ENCODE results near the gene MPG.

The MPG gene

DNA sequence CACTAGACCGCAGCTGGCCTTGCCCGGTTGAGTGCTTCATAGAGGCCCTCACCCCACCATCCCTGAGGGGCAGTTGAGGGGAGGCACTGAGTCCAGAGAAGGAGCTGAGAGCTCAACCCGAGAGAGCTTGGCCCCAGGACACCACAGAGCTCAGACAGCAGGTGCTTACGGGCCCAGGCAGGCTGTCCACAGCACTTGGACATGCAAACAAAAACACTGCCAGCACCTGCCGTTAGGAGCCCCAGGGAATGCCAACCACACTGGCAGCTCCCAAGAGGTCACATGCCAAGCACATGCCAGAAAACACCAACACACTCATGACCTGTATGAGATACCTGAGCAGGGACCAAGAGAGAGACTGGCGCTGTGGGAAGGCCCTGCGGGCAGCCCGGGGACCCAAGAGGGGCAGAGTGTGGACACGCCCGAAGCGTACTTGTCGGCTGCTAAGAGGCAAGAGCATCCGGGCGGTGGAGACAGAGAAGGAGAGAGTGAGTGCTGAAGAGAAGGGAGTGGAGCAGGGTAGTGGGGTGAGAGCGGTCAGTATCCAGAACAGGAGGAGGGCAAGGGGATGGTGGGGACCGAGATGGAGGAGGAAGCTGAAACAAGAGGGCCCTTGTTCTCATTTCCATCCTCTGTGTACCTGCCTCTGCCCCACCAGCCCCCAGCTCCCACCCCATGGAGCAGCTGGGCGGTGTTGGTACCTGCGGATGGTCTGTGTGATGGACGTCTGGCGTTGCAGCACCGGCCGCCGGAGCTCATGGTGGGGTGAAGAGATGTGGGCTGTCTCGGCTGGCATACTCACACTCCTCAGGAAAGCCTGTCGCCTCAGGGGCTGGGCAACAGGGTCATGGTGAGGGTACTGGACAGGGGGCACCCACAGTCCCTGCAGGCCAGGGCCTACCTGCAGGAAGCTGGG lies 13.8 kb upstream of the MPG start:
- no peak for DNase-seq (ENCODE audit: low spot score)

DNA sequence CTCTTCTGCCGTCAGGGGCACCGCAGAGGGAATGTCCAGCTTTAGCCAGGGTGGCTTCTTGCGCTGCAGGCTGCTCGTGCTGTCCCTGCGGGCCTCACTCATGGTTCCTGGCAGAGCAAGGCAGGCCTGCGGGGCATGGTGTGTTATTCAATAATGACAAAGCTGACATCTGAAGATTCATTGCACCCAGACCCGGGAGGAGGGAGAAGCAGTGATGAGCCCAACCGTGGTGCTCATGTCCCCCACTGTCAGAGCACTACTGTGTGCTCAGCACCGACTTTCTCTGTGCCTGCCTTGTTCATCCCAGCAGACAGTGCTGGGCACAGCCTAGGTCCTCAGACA lies 13.1 kb upstream of the MPG start:
- TF ChIP-seq, protein P1, sequence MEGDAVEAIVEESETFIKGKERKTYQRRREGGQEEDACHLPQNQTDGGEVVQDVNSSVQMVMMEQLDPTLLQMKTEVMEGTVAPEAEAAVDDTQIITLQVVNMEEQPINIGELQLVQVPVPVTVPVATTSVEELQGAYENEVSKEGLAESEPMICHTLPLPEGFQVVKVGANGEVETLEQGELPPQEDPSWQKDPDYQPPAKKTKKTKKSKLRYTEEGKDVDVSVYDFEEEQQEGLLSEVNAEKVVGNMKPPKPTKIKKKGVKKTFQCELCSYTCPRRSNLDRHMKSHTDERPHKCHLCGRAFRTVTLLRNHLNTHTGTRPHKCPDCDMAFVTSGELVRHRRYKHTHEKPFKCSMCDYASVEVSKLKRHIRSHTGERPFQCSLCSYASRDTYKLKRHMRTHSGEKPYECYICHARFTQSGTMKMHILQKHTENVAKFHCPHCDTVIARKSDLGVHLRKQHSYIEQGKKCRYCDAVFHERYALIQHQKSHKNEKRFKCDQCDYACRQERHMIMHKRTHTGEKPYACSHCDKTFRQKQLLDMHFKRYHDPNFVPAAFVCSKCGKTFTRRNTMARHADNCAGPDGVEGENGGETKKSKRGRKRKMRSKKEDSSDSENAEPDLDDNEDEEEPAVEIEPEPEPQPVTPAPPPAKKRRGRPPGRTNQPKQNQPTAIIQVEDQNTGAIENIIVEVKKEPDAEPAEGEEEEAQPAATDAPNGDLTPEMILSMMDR (IDR thresholded peaks at IDR 0.05; ENCODE audit: extremely low read depth, missing control alignments), result no peak
- no peak for DNase-seq (ENCODE audit: low spot score)

More for the DNA sequence above, 13.8 kb upstream of the MPG start:
- TF ChIP-seq, protein P1 (IDR thresholded peaks at IDR 0.05; ENCODE audit: extremely low read depth, missing control alignments), result no peak

DNA sequence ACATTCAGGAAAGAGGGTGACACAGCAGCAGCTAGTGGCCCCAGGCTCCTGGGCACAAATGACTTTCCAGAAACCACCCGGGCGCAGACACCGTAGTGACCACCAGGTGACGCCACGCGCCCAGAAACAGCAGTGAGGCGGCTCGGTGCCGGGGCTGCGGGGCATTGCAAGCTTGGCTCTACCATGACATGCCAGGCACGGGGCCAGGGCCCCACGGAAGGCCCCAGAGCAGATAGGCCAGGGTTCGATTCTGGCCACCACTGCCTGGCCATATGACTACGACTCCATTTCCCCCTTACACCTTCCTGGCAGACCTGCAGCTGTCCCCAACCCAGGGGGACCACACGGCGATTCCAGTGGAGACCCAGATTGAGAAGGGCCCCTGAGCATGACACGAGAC lies 12.3 kb upstream of the MPG start:
- TF ChIP-seq, protein P1 (IDR thresholded peaks at IDR 0.05; ENCODE audit: extremely low read depth, missing control alignments), result peak; percentile 97
- DNase-seq (ENCODE audit: low spot score), result peak; percentile 91

DNA sequence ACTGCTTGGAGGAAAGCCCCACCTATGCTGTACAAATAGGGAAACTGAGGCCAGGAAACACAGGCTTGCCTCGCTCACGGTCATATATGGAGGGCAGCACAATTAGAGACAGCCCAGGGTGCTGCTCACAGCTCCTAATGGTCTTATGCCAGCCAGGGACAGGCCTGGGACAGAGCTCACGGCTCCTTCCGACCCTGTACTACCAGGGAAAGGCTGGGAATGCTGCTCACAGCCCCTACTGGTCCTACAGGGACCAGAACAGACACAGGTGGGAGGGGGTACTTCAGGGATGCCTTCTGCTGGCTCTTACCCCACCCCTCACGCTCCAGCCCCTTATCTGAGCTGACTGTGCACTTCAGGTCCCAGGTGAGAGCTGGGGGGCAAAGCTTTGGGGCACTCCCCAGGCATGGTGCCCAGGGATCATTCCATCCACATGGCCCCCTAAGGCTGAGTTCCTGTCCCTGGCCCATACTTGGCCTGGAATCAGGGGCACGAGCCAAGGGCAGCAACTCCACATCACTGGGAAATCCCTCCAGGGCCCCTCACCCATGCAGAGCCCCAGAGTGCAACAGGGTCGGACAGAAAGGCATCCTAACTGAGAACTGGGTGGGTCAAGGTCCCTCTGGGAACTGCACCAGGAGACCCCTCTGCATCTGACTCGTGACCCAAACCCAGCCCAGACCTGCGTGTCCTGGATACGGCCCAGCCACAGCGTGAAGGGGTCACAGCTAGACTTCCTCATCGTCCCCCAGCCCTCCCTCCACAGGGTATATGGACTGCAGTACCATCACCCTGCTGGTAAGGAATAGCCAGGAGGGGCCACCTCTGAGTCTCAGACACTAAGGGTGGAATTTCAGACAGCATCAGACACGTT lies 11.5 kb upstream of the MPG start:
- DNase-seq (ENCODE audit: low spot score), result no peak
- TF ChIP-seq, protein P1 (IDR thresholded peaks at IDR 0.05; ENCODE audit: extremely low read depth, missing control alignments), result no peak

DNA sequence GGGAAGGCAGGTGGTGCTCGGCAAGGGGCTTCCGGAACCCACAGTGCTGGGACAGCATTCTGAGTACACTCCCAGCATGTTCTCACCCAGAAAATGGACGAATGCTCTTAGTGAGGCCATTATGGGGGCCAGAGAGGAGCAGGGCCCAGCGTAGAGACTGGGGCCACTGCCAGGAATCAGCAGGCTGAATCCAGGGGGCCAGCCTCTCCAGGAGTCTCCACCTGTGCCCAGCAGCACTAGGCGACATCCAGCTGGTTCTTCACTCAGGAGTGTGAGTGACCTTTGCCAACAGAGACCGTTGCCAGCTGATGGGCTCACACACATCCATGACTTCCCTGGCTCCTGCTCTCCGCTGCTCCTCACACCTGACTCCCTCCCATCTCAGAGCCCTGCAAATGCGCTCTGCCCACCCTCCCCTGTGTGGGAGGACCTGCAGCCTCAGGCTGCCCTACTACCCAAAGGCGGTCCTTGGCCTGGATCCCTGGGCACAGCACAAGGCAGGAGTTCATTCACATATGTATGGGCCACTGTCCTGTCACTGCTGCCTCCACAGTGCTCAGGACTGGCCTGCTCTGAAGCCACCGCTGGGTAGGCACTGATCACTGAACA lies 10.7 kb upstream of the MPG start:
- DNase-seq (ENCODE audit: low spot score), result no peak
- TF ChIP-seq, protein P1 (IDR thresholded peaks at IDR 0.05; ENCODE audit: extremely low read depth, missing control alignments), result no peak

DNA sequence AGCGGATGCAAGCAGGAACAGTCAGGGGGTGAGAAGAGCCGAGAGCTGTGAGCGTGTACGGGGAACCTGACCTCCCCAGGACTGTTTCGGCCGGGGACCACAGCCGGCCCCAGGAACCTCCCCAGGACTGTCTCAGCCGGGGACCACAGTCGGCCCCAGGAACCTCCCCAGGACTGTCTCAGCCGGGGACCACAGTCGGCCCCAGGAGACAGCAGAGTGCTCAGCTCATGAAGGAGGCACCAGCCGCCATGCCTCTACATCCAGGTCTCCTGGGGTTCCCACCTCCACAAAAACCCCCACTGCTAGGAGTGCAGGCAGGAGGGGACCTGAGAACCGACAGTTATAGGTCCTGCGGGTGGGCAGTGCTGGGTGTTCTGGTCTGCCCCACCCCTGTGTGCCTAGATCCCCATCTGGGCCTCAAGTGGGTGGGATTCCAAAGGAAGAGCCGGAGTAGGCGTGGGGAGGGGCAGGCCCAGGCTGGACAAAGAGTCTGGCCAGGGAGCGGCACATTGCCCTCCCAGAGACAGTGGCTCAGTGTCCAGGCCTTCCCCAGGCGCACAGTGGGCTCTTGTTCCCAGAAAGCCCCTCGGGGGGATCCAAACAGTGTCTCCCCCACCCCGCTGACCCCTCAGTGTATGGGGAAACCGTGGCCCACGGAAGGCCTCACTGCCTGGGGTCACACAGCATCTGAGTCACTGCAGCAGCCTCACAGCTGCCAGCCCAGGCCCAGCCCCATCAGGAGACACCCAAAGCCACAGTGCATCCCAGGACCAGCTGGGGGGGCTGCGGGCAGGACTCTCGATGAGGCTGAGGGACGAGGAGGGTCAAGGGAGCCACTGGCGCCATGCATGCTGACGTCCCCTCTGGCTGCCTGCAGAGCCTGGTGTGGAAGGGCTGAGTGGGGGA lies 9.9 kb upstream of the MPG start:
- TF ChIP-seq, protein P1 (IDR thresholded peaks at IDR 0.05; ENCODE audit: extremely low read depth, missing control alignments), result no peak
- no peak for DNase-seq (ENCODE audit: low spot score)
